Activated CD8-positive, alpha-beta memory T cell treated with anti-CD3 and anti-CD28 coated beads, Interleukin-2, amount 10 ng/mL, durations not matched to agents 7 days and 5 days (primary cell): ENCODE measurements around the gene TACC3. TPM values are rescaled to one million over a fixed set of nuclear protein-coding genes. Genes with fewer than 3 reads are reported as not detected.
"Not testable (repeated sequence)": the region's sequence is repeated elsewhere in the genome, so short reads cannot be mapped to it uniquely, and the experiment has no call there.

Experiments used
- ATAC-seq: fragments of 150-1000 bp; cut with Tn5 transposase; one replicate; pipeline ENCODE4 v1.10.0; 2021; ENCODE audit warnings: moderate library complexity
- CTCF ChIA-PET: fragments of 350-600 bp; sonication (Branson Sonifier 250); formaldehyde crosslinking; loops from one replicate; lab custom pipeline; 2021; ENCODE audit warnings: antibody characterized with exemption; lab: Charles Lee
- DNase-seq: peaks from one replicate; pipeline ENCODE4 v3.0.0-alpha.2; 2020
- H3K27ac Mint-ChIP-seq: one replicate; pipeline ENCODE4 v1.8.0; 2021; ENCODE audit warnings: mild to moderate bottlenecking, mixed read lengths
- H3K27me3 Mint-ChIP-seq: one replicate; pipeline ENCODE4 v1.8.0; 2021; ENCODE audit warnings: mixed read lengths
- H3K36me3 Mint-ChIP-seq: one replicate; pipeline ENCODE4 v1.8.0; 2021; ENCODE audit warnings: mild to moderate bottlenecking, mixed read lengths
- H3K4me1 Mint-ChIP-seq: one replicate; pipeline ENCODE4 v1.8.0; 2021; ENCODE audit warnings: mixed read lengths
- H3K4me3 Mint-ChIP-seq: one replicate; pipeline ENCODE4 v1.8.0; 2021; ENCODE audit warnings: mild to moderate bottlenecking, moderate library complexity, mixed read lengths
- H3K9me3 Mint-ChIP-seq: one replicate; pipeline ENCODE4 v1.8.0; 2022; ENCODE audit warnings: low read depth, mixed read lengths
- total RNA-seq, 2 experiments: library from RNA; stranded (reverse); gene quantifications; one replicate each; pipeline ENCODE4 v1.2.3, GENCODE V29; 2021

The TACC3 gene
- total RNA-seq, 2 experiments from 2014 or later, result 246 to 315 TPM

GRCh38 chr4:1685235-1686150 lies 35.8 kb upstream of the TACC3 start:
- H3K4me3 Mint-ChIP-seq, result peak overlapping the region; percentile 48
- no peak for ATAC-seq
- H3K27me3 Mint-ChIP-seq, result peaks cover 13% of the 10 kb centered on the region
- no peaks in the 10 kb centered on the region for H3K9me3 Mint-ChIP-seq
- peak; percentile 46 for DNase-seq
- peaks cover 11% of the 10 kb centered on the region for H3K36me3 Mint-ChIP-seq
- CTCF ChIA-PET, result no interaction called here
- H3K4me1 Mint-ChIP-seq, result peaks cover 9% of the 10 kb centered on the region
- no peak overlapping the region for H3K27ac Mint-ChIP-seq

DNA sequence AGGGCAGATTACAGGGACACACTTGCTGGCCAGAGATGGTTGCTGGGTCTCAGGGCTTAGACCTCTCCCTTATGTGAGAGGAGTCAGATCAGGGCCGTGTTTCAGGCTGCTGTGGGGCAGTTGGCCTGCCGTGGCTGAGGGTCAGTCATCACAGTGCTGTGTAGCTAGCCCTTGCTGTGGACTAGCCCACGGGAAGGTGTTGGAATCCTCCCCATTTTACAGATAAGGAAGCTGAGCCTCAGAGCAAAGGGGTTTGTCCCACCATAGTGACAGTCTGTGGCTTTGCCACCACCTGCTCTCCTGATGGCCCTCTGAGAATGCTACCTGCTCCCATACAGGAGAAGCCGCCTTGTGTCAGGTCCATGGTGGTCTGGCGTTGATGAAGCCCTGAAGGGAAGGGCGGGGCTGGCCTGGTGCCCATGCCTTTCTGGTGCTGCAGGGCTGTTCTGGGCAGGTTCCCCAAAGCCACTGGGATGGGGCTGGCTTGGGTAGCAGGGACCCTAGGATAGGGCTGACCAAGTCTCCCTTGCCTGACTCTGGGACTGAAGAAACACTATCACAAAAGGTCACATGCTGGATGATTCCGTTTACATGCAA lies 34.8 kb upstream of the TACC3 start:
- Mint-ChIP-seq H3K36me3 (peaks cover 19% of the 10 kb centered on the region), H3K4me1 (peaks cover 9% of the 10 kb centered on the region), H3K4me3 (no peak overlapping the region), H3K27me3 (peaks cover 13% of the 10 kb centered on the region), H3K9me3 (no peaks in the 10 kb centered on the region), H3K27ac (no peak overlapping the region)
- CTCF ChIA-PET, result no interaction called here
- ATAC-seq (no peak), DNase-seq (no peak)

GRCh38 chr4:1690698-1691097 lies 30.6 kb upstream of the TACC3 start:
- DNase-seq (no peak), ATAC-seq (no peak)
- Mint-ChIP-seq H3K27ac (no peak overlapping the region), H3K36me3 (peaks cover 42% of the 10 kb centered on the region), H3K4me1 (peaks cover 4% of the 10 kb centered on the region), H3K9me3 (no peaks in the 10 kb centered on the region), H3K4me3 (no peak overlapping the region), H3K27me3 (no peaks in the 10 kb centered on the region)
- CTCF ChIA-PET, result interaction anchor here (11.5 kb wide), 1 partner anchor 34 kb away, joined by 278 read pairs; the partner anchor contains the start of genes TACC3 and TMEM129

- Mint-ChIP-seq H3K27me3 (no peaks in the 10 kb centered on the region), H3K36me3 (peaks cover 49% of the 10 kb centered on the region), H3K9me3 (no peaks in the 10 kb centered on the region)
Observed at GRCh38 chr4:1691737-1692373, 29.5 kb upstream of the TACC3 start.

DNA sequence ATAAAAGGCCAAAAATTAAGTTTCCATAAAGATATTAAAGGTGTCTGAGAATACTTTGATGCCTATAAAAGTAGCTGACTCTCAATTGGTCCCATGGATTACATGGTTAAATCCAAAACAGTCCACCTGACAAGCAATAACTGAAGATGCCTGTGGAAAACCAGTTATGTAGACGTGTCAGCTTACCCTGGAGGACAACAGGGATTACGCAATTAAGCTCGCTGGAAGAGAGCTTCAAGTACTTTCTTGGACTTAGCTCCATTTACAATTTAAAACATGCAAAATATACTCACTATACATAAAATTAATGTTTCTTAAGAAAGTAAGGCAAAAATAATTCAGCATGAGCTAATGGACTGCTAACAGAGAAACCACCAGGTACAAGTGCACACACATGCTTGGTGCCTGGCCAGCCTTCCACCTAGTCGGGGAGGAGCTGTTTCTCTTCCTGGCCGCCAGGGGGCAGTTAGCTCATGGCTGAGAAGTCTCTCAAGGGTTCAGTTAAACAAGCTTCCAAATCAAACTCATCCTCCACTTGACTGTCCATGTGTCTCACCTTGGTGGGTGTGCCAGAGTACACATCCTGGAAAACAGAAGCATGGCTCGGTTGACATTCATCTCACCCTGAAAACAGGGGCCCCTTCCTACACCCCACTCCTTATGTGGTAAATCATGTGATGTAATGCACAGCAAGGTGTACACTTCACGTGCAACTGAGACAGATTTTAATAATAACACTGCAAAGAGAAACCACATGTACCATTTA lies 28.0 kb upstream of the TACC3 start:
- Mint-ChIP-seq H3K4me1 (peaks cover 4% of the 10 kb centered on the region), H3K36me3 (peaks cover 56% of the 10 kb centered on the region), H3K4me3 (no peak overlapping the region), H3K9me3 (no peaks in the 10 kb centered on the region), H3K27me3 (no peaks in the 10 kb centered on the region), H3K27ac (peak overlapping the region; percentile 74)
- CTCF ChIA-PET, result interaction anchor here (0.7 to 11.5 kb wide), 25 partner anchors 9 to 265 kb away, joined by 3 to 278 read pairs (median 4); partner anchors contain the start of genes FAM53A, SLBP, TACC3 and TMEM129
- DNase-seq (peak; percentile 82), ATAC-seq (peak; percentile 93)

More at GRCh38 chr4:1691737-1692373, 29.5 kb upstream of the TACC3 start:
- DNase-seq (no peak), ATAC-seq (no peak)
- Mint-ChIP-seq H3K27ac (no peak overlapping the region), H3K4me3 (no peak overlapping the region), H3K4me1 (peaks cover 4% of the 10 kb centered on the region)
- CTCF ChIA-PET, result interaction anchor here (1.0 to 11.5 kb wide), 3 partner anchors 17 to 57 kb away, joined by 3 to 278 read pairs (median 144); partner anchors contain the start of genes SLBP, TACC3 and TMEM129

DNA sequence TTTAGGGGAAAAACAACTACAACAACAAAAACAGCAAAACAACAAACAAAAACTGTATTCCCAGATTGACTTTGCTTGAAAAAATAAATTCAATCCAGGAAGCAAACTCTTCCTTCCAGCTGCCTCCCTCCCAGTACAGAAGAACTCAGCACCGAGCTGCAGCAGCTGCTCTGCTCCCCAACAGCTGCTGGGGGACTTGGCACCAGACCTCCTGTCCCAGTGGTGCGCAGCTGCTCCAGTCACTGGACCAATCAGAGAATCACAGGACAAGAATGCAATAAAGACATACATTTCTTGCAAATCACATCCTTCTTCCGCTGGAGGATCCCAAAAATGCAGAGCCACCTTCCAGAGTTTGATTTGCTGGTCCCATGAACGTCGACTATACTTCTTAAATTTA lies 25.4 kb upstream of the TACC3 start:
- H3K27me3 Mint-ChIP-seq, result no peaks in the 10 kb centered on the region
- H3K4me1 Mint-ChIP-seq, result peaks cover 10% of the 10 kb centered on the region
- no peak overlapping the region for H3K4me3 Mint-ChIP-seq
- H3K27ac Mint-ChIP-seq, result no peak overlapping the region
- H3K9me3 Mint-ChIP-seq, result no peaks in the 10 kb centered on the region
- DNase-seq, result no peak
- ATAC-seq, result no peak
- H3K36me3 Mint-ChIP-seq, result peaks cover 59% of the 10 kb centered on the region
- CTCF ChIA-PET, result interaction anchor here (0.7 to 11.5 kb wide), 4 partner anchors 13 to 57 kb away, joined by 3 to 278 read pairs (median 74); partner anchors contain the start of genes SLBP, TACC3 and TMEM129

- H3K36me3 Mint-ChIP-seq, result peaks cover 61% of the 10 kb centered on the region
- not testable (repeated sequence) for DNase-seq, H3K27ac Mint-ChIP-seq, H3K4me3 Mint-ChIP-seq, ATAC-seq, H3K9me3 Mint-ChIP-seq, H3K27me3 Mint-ChIP-seq
- peaks cover 45% of the 10 kb centered on the region for H3K4me1 Mint-ChIP-seq
- CTCF ChIA-PET, result interaction anchor here (1.3 to 11.5 kb wide), 2 partner anchors 8 to 23 kb away, joined by 7 to 278 read pairs; partner anchors contain the start of genes TACC3 and TMEM129
Observed at GRCh38 chr4:1701671-1702070, 19.6 kb upstream of the TACC3 start.

GRCh38 chr4:1703867-1704266 lies 17.5 kb upstream of the TACC3 start:
- Mint-ChIP-seq H3K27me3 (no peaks in the 10 kb centered on the region), H3K4me1 (peaks cover 56% of the 10 kb centered on the region), H3K4me3 (no peak overlapping the region), H3K27ac (peak overlapping the region; percentile 33), H3K36me3 (peaks cover 63% of the 10 kb centered on the region), H3K9me3 (no peaks in the 10 kb centered on the region)
- CTCF ChIA-PET, result interaction anchor here (1.1 to 12.3 kb wide), 2 partner anchors 9 to 17 kb away, joined by 3 to 144 read pairs; partner anchors contain the start of genes TACC3 and TMEM129
- ATAC-seq, result no peak
- no peak for DNase-seq

GRCh38 chr4:1705732-1706131 lies 15.6 kb upstream of the TACC3 start:
- H3K4me1 Mint-ChIP-seq, result peaks cover 70% of the 10 kb centered on the region
- CTCF ChIA-PET, result interaction anchor here (12.3 kb wide), 1 partner anchor 11 kb away, joined by 144 read pairs; no protein-coding TSS in a partner anchor

DNA sequence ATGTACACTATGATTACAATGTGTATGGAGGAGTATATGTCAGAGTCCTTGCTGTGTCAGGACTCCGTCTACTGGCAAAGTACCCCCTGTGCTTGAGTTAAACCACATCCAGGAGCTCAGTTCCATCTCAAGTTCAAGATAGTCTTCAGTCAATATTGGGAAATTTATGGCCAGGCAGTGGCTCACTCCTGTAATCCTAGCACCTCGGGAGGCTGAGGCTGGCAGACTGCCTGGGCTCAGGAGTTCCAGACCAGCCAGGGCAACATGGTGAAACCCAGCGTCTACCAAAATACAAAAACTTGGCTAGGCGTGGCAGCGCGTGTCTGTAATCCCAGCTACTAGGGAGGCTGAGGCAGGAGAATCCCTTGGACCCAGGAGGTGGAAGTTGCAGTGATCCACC lies 15.0 kb upstream of the TACC3 start:
- H3K9me3 Mint-ChIP-seq, result no peaks in the 10 kb centered on the region
- no peak for DNase-seq
- H3K27ac Mint-ChIP-seq, result no peak overlapping the region
- H3K36me3 Mint-ChIP-seq, result peaks cover 65% of the 10 kb centered on the region
- CTCF ChIA-PET, result interaction anchor here (2.0 to 12.3 kb wide), 2 partner anchors 12 to 193 kb away, joined by 4 to 144 read pairs; no protein-coding TSS in a partner anchor
- H3K4me1 Mint-ChIP-seq, result peaks cover 74% of the 10 kb centered on the region
- H3K4me3 Mint-ChIP-seq, result no peak overlapping the region
- no peaks in the 10 kb centered on the region for H3K27me3 Mint-ChIP-seq
- no peak for ATAC-seq

More at GRCh38 chr4:1705732-1706131, 15.6 kb upstream of the TACC3 start:
- ATAC-seq, result no peak
- H3K9me3 Mint-ChIP-seq, result no peaks in the 10 kb centered on the region
- peaks cover 61% of the 10 kb centered on the region for H3K36me3 Mint-ChIP-seq
- no peak overlapping the region for H3K27ac Mint-ChIP-seq
- no peaks in the 10 kb centered on the region for H3K27me3 Mint-ChIP-seq
- DNase-seq, result no peak
- no peak overlapping the region for H3K4me3 Mint-ChIP-seq

- CTCF ChIA-PET, result interaction anchor here (0.6 to 12.3 kb wide), 6 partner anchors 9 to 147 kb away, joined by 3 to 144 read pairs (median 12); partner anchors contain the start of genes LETM1, TACC3 and TMEM129
- H3K27ac Mint-ChIP-seq, result peak overlapping the region; percentile 32
Observed at GRCh38 chr4:1708581-1708980, 12.7 kb upstream of the TACC3 start.

GRCh38 chr4:1711055-1711570 lies 10.2 kb upstream of the TACC3 start:
- no peaks in the 10 kb centered on the region for H3K9me3 Mint-ChIP-seq
- H3K4me1 Mint-ChIP-seq, result peaks cover 61% of the 10 kb centered on the region
- CTCF ChIA-PET, result interaction anchor here (1.0 to 12.3 kb wide), 6 partner anchors 11 to 37 kb away, joined by 3 to 144 read pairs (median 8); partner anchors contain the start of genes TACC3 and TMEM129
- H3K36me3 Mint-ChIP-seq, result peaks cover 57% of the 10 kb centered on the region
- H3K27ac Mint-ChIP-seq, result peak overlapping the region; percentile 88
- no peak for ATAC-seq
- no peaks in the 10 kb centered on the region for H3K27me3 Mint-ChIP-seq
- H3K4me3 Mint-ChIP-seq, result peak overlapping the region; percentile 95
- DNase-seq, result no peak

More at GRCh38 chr4:1708581-1708980, 12.7 kb upstream of the TACC3 start:
- no peaks in the 10 kb centered on the region for H3K27me3 Mint-ChIP-seq
- peaks cover 63% of the 10 kb centered on the region for H3K4me1 Mint-ChIP-seq
- peak overlapping the region; percentile 41 for H3K4me3 Mint-ChIP-seq
- H3K36me3 Mint-ChIP-seq, result peaks cover 59% of the 10 kb centered on the region
- no peak for DNase-seq
- ATAC-seq, result no peak
- no peaks in the 10 kb centered on the region for H3K9me3 Mint-ChIP-seq
